HL-60 (cell line): ENCODE measurements around the gene INAFM2.

Experiments used
- POLR2AphosphoS5 ChIP-seq: IDR thresholded peaks from 2 replicates; pipeline ENCODE4 v1.6.1; 2012; ENCODE audit warnings: low read depth
- SPI1 ChIP-seq: IDR thresholded peaks from 2 replicates; pipeline ENCODE4 v1.6.1; 2012; ENCODE audit warnings: low read depth, mild to moderate bottlenecking, borderline replicate concordance
- TF ChIP-seq, protein P1 (sequence below): IDR thresholded peaks from one replicate; pipeline ENCODE4 v1.5.1; 2011; ENCODE audit warnings: low read length, control low read depth, inconsistent platforms; ENCODE audit not compliant: insufficient read depth
- TF ChIP-seq, protein P2 (sequence below): IDR thresholded peaks from 2 replicates; pipeline ENCODE4 v1.6.1; 2012; ENCODE audit warnings: low read depth; ENCODE audit not compliant: insufficient replicate concordance

DNA sequence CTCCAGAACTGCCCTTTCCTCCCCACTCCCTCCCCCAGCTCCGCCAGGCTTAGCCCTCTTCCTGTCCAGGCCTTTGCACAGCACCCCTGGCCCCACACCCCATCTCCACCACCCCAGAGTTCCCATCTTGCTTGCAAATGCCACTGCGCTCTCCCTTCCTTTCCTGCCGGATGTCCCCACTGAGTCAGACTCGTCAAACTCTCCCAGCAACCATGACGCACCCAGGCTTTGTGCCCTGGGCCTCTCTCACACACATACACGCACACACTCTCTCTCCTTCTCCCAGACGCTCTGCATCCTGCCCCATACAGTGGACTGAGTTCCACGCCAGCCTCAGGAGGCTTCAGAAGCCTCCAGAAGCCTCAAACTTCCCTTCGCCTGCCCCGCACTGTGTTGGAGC, 20.0 kb downstream of the INAFM2 start:
- TF ChIP-seq, protein P1, sequence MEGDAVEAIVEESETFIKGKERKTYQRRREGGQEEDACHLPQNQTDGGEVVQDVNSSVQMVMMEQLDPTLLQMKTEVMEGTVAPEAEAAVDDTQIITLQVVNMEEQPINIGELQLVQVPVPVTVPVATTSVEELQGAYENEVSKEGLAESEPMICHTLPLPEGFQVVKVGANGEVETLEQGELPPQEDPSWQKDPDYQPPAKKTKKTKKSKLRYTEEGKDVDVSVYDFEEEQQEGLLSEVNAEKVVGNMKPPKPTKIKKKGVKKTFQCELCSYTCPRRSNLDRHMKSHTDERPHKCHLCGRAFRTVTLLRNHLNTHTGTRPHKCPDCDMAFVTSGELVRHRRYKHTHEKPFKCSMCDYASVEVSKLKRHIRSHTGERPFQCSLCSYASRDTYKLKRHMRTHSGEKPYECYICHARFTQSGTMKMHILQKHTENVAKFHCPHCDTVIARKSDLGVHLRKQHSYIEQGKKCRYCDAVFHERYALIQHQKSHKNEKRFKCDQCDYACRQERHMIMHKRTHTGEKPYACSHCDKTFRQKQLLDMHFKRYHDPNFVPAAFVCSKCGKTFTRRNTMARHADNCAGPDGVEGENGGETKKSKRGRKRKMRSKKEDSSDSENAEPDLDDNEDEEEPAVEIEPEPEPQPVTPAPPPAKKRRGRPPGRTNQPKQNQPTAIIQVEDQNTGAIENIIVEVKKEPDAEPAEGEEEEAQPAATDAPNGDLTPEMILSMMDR, result no peak
- no peak for TF ChIP-seq POLR2AphosphoS5
- no peak for TF ChIP-seq SPI1
- TF ChIP-seq, protein P2, sequence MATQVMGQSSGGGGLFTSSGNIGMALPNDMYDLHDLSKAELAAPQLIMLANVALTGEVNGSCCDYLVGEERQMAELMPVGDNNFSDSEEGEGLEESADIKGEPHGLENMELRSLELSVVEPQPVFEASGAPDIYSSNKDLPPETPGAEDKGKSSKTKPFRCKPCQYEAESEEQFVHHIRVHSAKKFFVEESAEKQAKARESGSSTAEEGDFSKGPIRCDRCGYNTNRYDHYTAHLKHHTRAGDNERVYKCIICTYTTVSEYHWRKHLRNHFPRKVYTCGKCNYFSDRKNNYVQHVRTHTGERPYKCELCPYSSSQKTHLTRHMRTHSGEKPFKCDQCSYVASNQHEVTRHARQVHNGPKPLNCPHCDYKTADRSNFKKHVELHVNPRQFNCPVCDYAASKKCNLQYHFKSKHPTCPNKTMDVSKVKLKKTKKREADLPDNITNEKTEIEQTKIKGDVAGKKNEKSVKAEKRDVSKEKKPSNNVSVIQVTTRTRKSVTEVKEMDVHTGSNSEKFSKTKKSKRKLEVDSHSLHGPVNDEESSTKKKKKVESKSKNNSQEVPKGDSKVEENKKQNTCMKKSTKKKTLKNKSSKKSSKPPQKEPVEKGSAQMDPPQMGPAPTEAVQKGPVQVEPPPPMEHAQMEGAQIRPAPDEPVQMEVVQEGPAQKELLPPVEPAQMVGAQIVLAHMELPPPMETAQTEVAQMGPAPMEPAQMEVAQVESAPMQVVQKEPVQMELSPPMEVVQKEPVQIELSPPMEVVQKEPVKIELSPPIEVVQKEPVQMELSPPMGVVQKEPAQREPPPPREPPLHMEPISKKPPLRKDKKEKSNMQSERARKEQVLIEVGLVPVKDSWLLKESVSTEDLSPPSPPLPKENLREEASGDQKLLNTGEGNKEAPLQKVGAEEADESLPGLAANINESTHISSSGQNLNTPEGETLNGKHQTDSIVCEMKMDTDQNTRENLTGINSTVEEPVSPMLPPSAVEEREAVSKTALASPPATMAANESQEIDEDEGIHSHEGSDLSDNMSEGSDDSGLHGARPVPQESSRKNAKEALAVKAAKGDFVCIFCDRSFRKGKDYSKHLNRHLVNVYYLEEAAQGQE, result no peak
